Activated CD4-positive, alpha-beta T cell treated with anti-CD3 and anti-CD28 coated beads, Interleukin-2, Interleukin-6, amounts not matched to agents 100 ng/mL and 50 ng/mL, durations not matched to agents 16 hours and 8 hours (primary cell): ENCODE results near the gene SOS1.
A peak's percentile ranks its signal among the peaks of the same experiment; 100 is the strongest.

ENCODE experiments used
- DNase-seq: peaks from one replicate; pipeline ENCODE4 v3.0.0-alpha.2; 2020

The SOS1 gene

GRCh38 chr2:39020383-39020782, 100.5 kb downstream of the SOS1 start:
- no peak for DNase-seq

GRCh38 chr2:39018638-39019037, 102.2 kb downstream of the SOS1 start:
- DNase-seq, result no peak

GRCh38 chr2:39017334-39017733, 103.5 kb downstream of the SOS1 start:
- DNase-seq, result no peak

GRCh38 chr2:39015424-39015823, 105.4 kb downstream of the SOS1 start:
- DNase-seq, result no peak

GRCh38 chr2:39013871-39014270, 107.0 kb downstream of the SOS1 start:
- no peak for DNase-seq

- peak; percentile 11 for DNase-seq
Observed at GRCh38 chr2:39008665-39009064, 112.2 kb downstream of the SOS1 start.

GRCh38 chr2:39007875-39008504, 112.9 kb downstream of the SOS1 start:
- no peak for DNase-seq

GRCh38 chr2:39000552-39000951, 120.3 kb downstream of the SOS1 start:
- DNase-seq, result no peak

- DNase-seq, result no peak
Observed at GRCh38 chr2:38997781-38998180, 123.1 kb downstream of the SOS1 start.

- no peak for DNase-seq
Observed at GRCh38 chr2:38991899-38992298, 129.0 kb downstream of the SOS1 start.

GRCh38 chr2:38988716-38989115, 132.1 kb downstream of the SOS1 start:
- DNase-seq, result no peak

- DNase-seq, result no peak
Observed at GRCh38 chr2:38982498-38982897, 138.4 kb downstream of the SOS1 start.

GRCh38 chr2:38981670-38982357, 139.0 kb downstream of the SOS1 start:
- DNase-seq, result no peak

GRCh38 chr2:38981003-38981669, 139.7 kb downstream of the SOS1 start:
- DNase-seq, result no peak

- no peak for DNase-seq
Observed at GRCh38 chr2:38978908-38979307, 141.9 kb downstream of the SOS1 start.

GRCh38 chr2:38978296-38978903, 142.5 kb downstream of the SOS1 start:
- DNase-seq, result no peak

- DNase-seq, result no peak
Observed at GRCh38 chr2:38977047-38977446, 143.8 kb downstream of the SOS1 start.

GRCh38 chr2:38975042-38975441, 145.8 kb downstream of the SOS1 start:
- no peak for DNase-seq

- no peak for DNase-seq
Observed at GRCh38 chr2:38973266-38973665, 147.6 kb downstream of the SOS1 start.

- DNase-seq, result no peak
Observed at GRCh38 chr2:38971377-38971776, 149.5 kb downstream of the SOS1 start.

- DNase-seq, result no peak
Observed at GRCh38 chr2:38968021-38968420, 152.8 kb downstream of the SOS1 start.

GRCh38 chr2:38966678-38967077, 154.2 kb downstream of the SOS1 start:
- no peak for DNase-seq

GRCh38 chr2:38966006-38966405, 154.8 kb downstream of the SOS1 start:
- no peak for DNase-seq
